DMS153 treated with DMSO at 0.1 percent for 48 hours (cell line): ENCODE results near the gene POLR2M.

Experiments
- DNase-seq: peaks from one replicate; lab custom pipeline; 2025; ENCODE audit not compliant: unreplicated experiment; lab: John Stamatoyannopoulos, UW

Gene POLR2M

GRCh38 chr15:57690341-57690966 lies 16.1 kb upstream of the POLR2M start:
- DNase-seq = no peak

DNA sequence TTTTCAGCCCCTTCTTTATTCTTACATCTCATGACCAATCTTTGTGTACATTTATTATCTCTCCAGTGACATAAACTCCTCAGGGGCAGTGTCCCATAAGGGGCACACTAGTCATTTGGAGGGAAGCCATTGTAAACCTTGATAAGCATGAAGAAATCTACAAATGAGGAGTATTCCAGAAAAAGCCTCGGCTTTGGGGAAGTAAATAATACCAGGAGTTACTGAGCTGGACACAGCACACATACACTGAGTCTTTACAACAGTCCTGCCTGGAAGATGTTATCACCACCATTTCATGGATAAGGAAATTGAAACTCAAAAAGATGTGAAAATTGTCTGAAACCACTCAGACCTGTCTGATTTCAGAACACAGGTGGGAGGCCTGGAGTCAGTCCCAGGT lies 15.4 kb upstream of the POLR2M start:
- no peak for DNase-seq

DNA sequence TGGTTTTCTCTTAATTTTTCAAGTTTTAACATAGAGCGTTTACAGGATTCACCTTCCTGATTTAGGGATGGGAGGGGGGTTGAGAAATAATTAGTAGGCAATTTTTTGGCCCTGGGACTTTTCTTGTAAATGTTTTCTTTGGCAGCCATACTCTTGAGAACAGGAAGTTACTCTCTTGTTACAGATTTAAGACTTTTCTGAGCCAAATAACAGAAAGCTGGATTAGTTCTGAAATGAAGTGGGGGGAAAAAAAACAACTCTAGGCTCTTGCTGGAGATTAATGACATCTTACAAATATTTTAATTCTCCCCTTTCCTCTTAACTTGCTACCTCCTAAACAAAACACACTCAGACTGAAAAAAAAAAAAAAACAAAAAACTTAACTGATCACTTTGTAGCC lies 13.8 kb upstream of the POLR2M start:
- DNase-seq = no peak

GRCh38 chr15:57694279-57694678 lies 12.2 kb upstream of the POLR2M start:
- DNase-seq = no peak

DNA sequence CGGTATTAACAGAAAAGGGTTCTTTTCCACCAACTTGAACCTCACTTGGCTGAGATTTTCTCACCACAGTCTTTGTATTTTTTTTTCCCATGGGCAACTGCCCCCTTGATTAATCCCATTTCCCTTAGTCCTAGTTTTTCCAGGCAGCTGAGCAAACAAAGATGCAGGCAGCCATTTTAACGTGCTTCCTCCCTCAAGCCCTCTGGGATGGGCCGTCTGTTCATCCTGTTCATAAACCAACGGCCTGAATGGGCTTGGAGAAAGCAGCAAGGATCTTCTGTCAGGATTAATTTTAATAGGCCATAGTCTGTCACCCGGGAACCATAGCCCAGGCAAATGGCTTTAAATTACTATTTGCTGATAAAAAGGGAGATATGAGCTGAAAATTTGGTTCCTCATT lies 10.4 kb upstream of the POLR2M start:
- peak; percentile 2 for DNase-seq

GRCh38 chr15:57697588-57697987 lies 8.9 kb upstream of the POLR2M start:
- no peak for DNase-seq

DNA sequence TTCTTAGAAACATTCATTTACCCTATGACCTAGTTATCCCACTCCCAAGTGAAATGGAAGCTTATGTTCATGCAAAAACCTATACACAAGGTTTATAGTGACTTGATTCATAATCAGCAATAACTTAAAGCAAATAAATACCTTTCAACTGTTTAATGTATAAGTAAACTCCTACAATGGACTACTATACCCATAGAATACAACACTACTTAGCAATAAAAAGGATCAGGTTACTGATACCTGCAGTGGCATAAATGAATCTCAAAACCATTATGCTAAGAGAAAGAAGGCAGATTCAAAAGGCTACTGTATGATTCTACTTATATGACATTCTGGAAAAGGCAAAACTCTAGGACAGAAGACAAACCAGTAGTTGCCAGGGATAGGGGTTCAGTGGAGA lies 8.3 kb upstream of the POLR2M start:
- peak; percentile 11 for DNase-seq

GRCh38 chr15:57698991-57699390 lies 7.5 kb upstream of the POLR2M start:
- DNase-seq = no peak

- no peak for DNase-seq
Measured at GRCh38 chr15:57703387-57703786, 3.1 kb upstream of the POLR2M start.

- DNase-seq = no peak
Measured at GRCh38 chr15:57704441-57704840, 2.1 kb upstream of the POLR2M start.

DNA sequence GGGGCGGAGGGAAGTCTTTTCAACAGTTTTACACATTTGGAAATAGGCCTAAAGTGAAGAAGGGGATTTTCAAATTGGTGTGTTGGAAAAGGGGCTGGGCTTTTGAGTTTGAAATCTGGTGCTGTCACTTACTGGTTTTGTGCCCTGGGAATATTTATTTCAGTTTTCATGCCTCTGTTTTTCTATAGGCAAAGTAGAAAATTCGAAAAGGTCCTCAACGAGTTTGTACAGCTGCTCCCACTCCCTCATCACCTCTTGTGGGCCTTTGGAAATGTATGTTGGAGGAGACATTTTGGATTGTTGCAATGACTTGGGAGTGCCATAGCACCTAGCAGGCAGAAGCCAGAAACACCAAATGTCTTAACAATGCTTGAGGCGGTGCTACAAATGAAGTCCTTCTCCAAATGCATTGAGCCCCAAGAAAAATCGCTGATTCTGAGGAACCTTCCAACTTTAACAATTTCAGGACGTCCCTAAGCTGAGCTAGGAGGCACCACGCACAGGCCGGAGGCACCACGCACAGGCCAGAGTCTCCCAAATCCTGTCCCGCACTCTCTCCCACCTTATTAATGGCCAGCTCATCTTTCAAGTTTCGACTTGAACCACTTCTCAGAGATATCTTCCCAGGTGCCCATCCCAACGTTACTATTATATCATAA lies 639 bp upstream of the POLR2M start:
- no peak for DNase-seq

- no peak for DNase-seq
Measured at GRCh38 chr15:57708047-57708446, 1.5 kb downstream of the POLR2M start.

DNA sequence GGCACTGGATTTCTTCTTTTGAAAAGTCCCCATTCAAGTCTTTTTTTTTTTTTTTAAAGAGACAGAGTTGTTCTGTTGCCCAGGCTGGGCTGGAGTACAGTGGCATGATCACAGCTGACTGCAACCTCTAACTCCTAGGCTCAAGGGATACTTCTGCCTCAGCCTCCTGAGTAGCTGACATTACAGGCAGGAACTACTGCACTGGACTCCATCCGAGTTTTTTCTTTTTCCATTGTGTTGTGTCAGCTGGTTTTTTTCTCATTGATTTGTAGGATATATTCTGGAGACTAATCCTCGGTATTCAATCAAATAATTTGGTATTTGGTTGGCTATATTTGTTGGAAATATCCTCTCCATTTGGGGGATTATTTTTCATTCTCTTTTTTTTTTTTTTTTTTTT lies 11.8 kb downstream of the POLR2M start:
- no peak for DNase-seq

- DNase-seq = no peak
Measured at GRCh38 chr15:57720867-57721266, 14.4 kb downstream of the POLR2M start.

GRCh38 chr15:57726411-57726810 lies 19.9 kb downstream of the POLR2M start:
- no peak for DNase-seq

DNA sequence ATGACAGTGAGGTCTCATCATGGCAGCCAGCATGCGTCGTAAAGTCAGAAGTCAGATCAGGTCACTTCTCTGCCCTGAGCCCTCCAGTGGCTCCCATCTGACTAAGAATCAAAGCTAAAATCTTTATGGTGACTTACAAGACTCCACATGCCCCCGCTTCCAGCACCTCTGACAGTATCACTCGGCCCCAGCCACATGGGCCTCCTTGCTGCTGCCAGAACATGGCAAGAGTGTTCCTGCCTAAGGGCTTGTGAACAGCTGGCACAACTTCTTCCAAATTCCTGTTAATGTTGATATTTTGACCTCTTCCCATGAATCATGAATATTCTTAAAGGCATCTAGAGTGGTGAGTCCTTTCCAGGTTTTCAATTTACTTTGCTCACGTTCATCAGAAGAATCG lies 20.5 kb downstream of the POLR2M start:
- DNase-seq = no peak

DNA sequence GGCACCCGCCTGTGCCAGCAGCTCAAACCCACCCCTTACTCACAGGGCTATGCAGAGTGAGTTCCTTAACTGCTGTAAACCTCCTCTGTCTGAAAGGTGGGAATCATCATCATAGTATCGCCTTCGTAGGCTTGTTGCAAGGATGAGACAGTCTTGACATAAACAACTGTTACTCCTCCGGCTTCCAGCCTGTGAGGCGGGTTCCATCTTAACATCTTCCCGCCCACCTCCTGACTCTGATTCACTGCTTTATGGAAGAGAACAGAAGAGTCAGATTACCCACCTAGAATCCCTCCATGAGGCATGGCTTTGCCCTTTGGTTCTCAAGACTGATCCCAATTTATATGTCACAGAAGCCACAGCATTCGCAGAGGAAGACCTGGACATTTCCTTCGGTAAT lies 21.9 kb downstream of the POLR2M start:
- DNase-seq = no peak

- DNase-seq = no peak
Measured at GRCh38 chr15:57730876-57731275, 24.4 kb downstream of the POLR2M start.

DNA sequence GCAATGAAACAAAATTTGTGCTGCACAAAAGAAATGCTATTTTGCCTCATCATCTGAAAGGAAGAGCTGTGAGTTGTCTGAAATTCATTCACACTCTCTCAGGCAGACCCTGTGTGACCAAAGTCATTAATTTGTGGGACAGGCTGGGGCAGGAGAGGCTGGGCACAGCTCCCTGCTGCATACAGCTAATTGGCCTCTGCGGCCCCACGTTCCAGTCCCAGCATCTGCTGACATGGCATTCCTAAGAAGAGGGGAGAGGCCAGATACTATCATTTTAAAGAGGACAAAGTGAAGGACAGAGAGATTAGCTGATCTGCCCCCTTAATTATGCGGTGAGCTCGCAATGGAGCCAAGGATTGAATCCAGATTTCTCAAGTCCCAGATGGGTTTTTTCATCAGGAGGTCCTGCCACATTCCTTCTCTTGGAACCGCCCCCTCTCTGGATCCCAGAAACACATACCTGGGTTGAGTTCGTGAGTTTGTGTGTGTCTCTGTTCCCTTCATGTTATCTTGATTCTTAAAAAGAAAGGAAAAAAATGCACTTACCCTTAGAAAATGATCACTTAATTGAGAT lies 25.1 kb downstream of the POLR2M start:
- no peak for DNase-seq

- peak; percentile 8 for DNase-seq
Measured at GRCh38 chr15:57732526-57733331, 26.2 kb downstream of the POLR2M start.

DNA sequence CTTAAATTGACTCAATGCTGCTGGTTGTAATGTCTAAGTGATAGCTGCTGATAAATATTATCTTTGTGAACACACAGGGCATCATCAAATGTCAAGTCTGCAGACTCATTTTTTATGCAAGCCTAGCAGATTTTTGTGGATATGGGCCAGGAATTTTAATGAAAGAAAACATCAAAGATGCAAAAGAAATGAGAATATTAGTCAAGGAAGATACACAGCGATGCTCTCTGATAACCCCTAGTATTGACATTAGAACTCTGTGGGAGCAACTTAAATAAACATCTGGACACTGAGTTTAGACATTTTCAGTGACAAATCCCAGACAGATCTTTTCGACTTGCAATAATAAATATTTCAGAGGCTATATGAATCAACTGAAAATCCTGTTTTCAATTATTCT lies 28.3 kb downstream of the POLR2M start:
- DNase-seq = no peak

DNA sequence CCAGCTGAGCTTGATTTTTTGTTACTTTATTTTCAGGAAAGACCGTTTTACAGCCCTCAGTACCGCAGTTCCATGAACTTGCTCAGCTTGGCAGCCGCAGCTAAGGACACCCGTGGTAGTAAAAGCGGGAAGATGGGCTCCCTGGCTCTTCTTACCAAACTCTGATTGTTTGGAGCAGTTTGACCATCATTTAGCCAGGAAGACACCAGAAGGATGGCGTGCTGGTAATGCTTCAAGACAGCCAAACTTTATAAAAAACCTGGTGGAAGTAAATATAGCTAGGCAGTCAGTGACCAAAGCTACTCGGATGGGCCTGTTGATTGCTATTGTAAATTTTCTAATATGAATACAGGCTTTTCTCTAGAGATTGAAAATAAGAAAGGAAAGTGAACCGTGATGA lies 28.9 kb downstream of the POLR2M start:
- DNase-seq = no peak
